Stromal cell of bone marrow (primary cell): ENCODE results near the gene STX1A.

Experiments
- DNase-seq: peaks from one replicate; pipeline ENCODE4 v3.0.0-alpha.2; 2012; ENCODE audit warnings: low read depth

The STX1A gene

DNA sequence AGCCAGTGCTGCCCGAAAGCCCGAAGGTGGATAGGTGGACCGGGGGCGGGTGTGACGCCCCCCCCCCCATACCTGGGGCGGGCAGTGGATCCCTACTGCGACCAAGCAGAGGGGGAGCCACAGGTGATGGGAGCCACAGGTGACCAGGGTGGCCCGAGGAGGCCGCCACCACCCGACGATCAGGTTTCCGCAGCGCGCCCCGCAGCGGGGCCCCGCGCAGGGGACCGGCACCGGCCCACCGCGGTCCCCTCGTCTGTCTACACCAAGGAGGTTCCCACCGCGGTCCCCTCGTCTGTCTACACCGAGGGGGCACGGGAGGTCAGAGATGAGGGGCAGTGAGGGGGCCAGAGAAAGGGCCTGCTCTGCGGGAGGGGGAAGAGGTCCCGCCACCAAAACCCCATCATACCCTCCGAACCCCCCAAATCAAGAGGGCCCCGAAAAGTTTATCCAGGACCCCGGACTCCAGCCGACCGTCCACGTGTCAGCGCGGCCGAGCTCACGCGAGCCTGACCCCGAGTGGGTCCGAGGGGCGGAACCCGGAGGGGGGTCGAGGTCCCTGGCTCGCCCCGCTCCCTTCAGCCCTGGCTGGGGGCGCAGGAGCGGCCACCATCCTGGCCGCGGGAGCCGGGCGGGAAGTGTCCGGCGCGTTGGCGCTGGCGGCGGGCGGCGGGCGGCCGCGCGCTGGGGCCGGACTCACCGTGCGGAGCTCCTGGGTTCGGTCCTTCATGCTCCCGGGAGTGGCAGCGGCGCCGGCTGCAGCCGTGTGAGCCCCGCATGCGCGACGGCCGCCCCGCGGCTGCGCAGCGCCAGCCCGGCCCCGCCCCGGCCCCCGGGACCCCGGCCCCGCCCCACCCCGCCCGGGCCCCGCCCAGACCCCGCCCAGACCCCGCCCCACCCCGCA, at the start of gene STX1A:
STX1A (minus strand) TSS at position 765 of the 901 bp plus-strand sequence; CDS start at position 727, 38 bp downstream.
- DNase-seq = peak; percentile 46

DNA sequence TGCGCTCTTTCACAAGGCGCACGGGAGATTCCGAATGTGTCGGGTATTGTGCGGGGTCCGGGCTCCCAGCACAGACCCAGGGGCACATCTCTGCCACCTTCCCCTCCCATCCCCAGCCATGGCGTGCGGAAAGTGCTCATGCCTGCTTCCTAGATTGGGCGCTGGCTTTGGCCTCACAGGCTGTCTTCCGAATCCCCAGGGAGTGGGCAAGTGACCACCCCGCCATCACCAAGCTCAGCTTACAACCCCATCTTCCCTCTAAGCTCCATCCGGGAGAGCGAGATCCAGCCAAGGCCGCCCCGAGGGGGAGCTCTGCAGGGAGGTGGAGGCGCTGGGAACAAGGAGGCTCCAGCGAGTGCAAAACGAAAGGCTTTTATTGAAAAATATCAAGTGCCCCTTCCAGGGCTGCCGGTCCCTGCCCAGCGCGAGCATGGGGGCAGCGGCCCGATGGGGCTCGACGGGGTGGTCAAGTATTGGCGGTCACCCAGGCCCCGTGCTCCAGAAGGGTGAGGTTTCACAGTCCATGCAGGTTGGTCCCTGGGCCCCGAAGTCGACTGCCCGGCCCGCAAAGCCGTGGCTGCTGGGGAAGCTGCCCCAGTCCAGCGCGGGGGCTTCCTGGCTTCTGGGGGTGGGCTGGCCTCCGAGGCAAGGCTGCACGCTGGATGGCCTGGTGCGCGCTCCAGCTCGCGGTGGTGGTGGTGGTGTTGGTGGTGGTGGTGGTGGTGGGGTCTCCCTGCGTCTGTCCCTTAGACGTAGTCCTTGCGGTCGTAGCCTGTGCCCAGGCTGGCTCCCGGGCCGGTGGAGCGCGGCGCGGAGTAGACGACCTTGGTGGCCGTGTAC, 49.4 kb upstream of the STX1A start:
- DNase-seq = no peak

DNA sequence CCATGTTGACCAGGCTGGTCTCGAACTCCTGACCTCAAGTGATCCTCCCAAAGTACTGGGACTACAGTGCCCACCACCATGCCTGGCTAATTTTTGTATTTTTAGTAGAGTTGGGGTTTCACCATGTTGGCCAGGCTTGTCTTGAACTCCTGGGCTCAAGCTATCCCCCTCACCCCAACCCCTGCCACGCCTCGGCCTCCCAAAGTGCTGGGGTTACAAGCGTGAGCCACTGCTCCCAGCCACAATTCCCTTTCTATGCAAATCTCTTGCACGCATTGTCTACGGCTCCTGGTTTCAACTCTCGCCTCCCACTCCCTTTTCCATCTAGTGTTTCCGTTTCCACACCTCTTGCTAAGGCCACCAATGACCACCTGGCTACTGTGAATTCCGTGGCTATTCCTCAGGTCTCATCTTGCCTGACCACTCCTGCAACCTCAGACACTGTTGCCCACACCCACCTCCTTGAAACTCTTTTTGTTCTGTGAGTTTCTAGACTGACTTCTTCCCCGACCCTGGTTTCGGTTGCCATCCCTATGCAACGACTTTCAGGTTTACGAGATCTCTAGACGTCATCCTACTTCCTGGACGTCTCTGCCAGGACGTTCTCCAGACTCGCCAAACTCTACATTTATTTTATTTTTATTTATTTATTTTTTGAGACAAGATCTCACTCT, 47.2 kb upstream of the STX1A start:
- DNase-seq = no peak

DNA sequence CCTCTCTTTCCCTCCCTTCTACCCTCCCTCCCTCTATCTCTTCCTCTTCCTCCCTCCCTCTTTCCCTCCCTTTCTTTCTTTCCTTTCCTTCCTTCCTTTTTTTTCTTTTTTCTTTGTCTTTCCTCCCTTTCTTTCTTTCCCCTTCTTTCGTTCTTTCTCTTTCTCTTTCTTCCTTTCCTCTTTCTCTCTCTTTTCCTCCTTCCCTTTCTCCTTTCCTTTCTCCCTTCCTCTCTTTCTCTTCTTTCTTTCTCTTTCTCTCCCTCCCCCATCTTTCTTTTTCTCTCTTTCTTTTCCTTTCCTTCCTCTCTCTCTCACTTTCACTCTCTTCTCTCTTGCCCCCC, 43.2 kb upstream of the STX1A start:
- DNase-seq = no peak

DNA sequence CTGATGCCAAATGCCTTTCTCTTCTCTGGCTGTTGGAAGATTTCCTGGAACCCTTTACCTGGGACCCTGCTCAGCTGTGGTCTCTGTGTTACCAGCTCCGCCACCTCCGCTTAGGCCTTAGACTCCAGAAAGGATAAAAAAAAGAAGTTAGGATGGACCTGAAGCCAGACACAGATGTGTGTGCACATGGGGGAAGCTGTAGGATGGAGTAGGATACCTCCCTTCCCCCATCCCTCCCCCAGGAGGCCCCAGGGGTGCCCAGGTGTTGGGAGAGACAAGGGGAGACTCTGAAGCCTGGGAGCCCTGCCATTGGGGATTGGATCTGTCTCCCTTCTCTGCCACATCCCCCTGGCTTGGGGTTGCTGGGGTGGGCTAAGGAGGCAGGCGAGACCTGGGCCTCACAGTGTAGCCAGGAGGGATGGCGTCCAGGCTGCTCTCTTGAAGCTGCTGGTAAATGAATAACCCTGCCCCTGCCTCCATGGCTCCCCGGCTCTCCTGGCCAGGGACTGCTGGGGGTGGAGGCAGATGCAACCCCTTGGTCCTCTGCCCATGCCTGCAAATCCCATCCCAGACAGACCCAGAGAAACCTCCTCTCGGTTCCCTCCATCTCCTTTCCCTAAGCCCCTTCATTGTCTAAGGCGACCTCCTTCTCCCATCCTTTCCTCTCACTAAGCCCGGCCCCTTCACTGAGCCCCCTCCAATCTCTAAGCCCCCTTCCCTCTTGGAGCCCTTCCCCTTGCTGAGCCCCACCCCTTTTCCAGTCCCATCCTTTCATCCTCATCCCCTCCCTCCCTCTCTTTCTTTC, 42.6 kb upstream of the STX1A start:
- DNase-seq = no peak

DNA sequence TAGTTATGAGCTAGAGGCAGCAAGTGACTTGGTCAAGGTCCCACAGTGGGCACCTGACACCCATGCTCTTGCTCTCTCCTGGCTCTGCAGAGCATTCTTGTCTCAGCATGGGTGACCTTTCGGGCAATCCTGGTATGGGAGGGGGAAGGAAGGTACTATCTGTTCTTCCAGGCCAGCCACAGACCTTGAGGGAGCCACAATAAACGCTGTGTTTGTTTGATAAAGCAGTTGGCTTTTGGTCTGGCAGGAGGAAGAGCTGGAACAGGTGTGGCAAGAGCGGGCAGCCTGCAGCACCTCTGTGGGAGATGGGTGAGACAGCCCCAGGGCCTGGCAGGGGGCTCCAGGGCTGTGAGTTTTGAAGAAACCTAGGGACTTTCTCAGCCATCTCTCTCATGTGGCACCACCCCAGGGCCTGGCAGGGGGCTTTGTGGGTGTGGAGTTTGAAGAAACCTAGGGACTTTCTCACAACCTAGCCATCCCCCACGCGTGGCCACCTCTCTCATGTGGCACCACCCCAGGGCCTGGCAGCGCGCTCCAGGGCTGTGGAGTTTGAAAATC, 39.2 kb upstream of the STX1A start:
- no peak for DNase-seq

DNA sequence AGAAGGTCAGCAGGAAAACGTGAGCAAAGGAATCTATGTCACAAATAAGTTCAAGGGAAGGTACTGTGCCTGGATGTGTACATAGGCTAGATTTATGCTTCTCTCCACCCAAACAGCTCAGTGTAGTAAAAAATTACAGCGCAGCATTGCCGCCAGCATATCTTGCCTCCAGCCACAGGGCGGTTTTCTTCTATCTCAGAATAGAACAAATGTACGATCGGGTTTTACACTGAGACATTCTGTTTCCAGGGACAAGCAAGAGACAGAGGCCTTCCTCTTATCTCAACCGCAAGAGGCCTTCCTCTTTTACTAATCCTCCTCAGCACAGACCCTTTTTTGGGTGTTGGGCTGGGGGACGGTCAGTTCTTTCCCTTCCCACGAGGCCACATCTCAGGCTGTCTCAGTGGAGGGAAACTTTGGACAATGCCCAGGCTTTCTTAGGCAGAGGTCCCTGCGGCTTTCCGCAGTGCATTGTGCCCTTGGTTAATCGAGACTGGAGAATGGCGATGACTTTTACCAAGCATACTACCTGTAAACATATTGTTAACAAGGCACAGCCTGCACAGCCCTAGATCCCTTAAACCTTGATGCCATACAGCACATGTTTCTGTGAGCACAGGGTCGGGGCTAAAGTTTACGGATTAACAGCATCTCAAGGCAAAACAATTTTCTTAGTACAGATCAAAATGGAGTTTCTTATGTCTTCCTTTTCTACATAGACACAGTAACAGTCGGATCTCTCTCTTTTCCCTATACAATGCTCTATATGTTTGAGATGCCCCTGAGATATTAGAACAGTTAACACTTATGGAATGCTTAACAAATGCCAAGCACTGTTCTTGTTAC, 30.7 kb upstream of the STX1A start:
- DNase-seq = no peak

DNA sequence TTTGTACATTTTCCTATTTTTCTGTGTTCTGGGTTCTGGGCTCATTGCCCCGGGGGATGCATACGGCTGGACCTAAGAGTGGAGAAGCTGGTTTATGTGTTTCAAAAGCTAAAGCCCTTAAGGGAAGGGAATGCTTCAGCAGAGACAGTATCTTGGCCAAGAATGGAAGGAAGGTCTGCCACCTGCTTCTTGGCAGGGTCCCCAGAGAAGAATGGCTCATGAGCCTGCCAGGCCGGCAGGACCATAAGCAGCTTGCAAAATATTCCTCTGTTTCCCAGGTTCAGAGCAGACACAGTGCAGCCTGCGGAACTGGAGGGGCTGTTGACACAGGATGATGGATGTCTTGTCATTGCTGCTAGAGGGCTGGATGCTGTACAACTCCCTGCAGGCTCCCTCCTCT, 26.9 kb upstream of the STX1A start:
- no peak for DNase-seq

DNA sequence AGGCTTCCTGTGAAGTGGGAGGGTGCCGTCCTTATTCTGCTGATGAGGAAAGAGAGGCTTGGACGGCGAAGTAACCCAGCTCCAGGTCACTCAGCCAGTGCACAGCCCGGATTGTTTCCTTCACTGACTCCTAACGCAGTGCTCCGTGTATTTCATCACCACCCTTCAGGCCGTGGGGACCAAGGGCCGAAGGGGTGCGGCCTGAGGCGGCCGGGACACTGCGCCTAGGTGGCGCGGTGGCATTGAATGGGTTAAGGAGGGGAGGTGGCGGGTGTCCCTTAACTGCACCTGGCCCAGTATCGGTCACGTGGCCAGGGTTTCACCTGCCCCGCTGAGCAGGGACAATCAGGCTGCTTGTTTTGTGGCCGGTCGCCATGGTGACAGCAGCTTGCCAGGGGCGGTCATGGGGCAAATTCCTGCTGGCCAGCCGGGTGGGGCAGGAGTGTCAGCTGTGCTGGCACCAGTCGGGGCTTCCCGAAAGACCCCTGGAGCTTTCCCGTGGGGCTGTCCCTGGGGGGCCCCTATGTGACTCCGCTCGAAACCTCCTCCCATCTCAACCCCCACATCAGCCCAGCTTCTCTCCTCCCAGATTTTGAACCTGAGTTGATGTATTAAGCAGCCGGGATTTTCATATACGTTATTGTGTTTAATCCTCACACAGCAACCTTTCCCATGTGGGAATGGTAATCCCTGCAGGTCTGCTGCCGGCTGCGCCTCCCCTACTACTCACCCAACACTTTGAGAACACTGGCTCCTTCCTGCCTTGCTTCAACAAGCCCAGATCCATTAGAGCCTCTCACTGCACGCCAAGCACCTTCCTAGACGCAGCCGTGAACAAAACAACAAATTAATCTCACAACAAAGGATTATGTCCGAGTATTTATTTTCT, 23.5 kb upstream of the STX1A start:
- DNase-seq = no peak

DNA sequence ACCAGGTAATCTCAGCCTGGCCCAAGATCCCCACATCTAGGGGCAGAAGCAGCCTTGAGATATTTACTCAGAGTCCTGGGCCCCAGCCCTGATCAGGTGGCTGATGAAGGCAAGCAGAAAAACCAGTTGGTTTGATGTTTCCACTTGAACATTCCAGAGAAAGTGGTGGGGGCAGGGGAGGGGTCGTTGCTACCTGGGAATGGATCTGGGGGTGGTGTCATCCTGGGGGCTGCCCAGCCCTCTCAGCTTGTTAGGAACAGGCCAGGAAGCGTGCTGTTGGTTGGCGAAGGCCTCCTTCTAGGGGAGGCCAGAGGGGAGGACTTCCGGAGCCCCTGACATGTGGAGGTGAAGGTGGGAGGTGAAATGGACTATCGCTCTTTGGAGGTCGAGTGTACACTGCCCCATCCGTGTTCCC, 22.9 kb upstream of the STX1A start:
- no peak for DNase-seq

DNA sequence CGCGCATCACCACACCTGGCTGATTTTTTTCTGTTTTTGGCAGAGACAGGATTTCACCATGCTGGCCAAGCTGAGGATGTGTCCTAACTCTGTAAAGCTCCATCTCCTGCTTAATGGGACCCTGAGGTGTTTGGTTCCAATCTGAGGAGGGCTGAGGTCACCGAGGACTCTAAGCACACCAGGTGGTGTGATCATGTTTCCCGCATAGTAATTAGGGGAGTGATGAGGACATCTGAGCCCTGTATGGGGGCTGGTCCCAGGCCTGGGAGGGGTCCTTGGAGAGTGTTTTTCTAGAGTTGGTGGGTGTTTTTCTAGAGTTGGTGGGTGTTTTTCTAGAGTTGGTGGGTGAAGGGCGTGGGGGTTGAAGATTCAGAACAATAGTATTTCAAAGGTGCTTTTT, 22.1 kb upstream of the STX1A start:
- no peak for DNase-seq

DNA sequence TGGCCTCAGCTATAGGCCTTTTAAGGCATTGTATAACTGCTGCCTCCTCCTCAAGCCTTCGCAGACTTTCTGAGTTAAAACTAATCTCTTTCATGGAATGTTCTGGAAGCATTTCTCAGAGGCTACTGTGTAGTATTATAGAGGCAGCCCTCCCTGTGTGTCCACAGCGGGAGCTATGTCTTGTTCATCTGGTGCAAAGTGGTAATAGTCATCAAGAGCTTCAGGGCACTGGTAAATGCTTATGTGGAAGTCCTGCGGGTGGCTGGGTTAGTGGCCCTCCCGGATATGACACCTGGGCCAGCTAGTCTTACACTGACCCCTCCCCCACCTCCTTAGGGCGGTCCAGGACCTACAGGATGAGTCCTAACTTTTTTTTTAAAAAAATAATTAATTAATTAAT, 21.3 kb upstream of the STX1A start:
- DNase-seq = no peak

DNA sequence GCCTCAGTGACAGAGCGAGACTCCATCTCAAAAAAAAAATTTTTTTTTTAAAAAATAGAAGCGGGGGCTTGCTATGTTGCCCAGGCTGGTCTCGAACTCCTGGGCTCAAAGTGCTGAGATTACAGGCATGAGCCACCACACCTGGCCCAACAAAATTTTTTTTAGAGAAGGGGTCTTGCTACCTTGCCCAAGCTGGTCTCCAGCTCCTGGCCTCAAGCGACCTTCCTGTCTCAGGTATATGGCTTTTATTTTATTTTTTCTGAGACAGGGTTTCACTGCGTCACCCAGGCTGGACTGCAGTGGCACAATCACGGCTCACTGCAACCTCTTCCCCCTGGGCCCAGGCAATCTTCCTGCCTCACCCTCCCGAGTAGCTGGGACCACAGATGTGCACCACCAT, 20.7 kb upstream of the STX1A start:
- no peak for DNase-seq

DNA sequence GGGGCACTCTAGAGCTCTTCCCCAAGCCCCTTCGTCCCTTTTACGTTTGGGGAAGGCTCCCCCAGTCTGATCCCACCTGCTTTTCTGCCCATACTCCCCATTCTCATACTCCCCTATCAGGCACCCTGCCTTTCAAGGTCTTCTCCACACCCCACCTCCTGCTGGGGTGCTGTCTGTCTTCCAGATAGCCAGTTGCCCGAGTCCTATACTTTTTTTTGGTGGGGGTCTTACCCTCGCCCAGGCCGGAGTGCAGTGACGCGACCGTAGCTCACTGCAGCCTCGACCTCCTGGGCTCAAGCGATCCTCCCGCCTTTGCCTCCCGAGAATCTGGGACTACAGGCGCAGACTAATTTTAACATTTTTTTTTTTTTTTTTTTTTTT, 19.9 kb upstream of the STX1A start:
- DNase-seq = no peak

DNA sequence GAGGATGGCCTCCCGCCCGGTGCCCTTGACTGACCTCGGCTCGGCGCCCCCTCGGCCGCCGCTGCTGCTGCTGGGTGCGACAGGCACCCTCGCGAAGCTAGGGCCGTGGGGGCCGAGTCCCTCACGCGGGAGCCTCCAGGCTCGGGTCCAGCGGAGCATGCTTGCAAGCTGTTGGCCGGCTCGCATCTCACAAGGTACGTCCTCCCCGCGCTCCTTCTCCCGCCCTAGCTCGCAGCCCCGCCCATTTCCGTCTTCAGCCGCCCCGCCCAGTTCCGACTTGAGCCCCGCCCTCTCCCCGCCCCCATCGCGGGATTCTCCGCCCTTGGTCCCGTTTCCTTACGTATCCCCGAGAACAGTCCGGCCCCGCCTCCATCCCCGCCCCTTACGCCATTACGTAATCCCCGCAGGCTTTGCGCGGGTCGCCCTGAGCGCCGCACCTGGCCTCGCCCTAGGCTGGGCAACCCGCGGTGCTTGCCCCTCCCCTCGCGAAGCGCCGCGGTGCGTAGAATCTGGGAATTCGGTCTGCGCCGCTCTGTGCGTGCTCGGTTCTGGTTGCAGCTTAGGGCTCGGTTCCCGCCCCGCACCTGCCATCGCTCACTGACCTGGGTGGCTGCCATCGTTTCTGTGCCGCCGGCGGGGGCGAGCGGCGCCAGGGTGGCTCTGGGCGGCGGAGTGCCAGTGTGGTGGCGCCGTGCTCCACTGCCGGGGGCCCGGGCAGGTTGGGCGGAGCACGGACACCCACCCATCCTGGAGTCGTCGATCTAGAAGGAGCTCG, 19.3 kb upstream of the STX1A start, which contains the start of gene ABHD11:
ABHD11 (minus strand) TSS at position 191 of the 775 bp plus-strand sequence; CDS start at position 159, 32 bp downstream.
- DNase-seq = peak; percentile 84

DNA sequence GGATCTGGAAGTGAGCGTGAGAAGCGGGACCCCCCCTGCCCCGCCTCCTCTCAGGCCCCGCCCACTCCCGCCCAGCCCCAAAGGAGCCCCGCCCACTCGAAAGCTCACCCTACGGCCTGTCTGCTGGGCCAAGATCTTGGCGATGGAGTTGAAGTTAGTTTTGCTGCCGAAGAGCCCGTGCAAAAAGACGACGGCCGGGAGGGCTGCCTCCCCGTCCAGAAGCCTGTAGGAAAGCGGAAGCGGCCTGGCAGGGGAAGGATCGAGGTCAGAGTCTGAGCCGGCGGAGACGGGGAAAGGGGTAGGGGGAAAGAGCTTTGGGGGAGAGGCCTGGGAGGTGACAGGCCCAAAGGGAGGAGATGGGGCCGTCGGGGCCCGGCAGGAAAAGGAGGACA, 18.7 kb upstream of the STX1A start:
- DNase-seq = no peak

DNA sequence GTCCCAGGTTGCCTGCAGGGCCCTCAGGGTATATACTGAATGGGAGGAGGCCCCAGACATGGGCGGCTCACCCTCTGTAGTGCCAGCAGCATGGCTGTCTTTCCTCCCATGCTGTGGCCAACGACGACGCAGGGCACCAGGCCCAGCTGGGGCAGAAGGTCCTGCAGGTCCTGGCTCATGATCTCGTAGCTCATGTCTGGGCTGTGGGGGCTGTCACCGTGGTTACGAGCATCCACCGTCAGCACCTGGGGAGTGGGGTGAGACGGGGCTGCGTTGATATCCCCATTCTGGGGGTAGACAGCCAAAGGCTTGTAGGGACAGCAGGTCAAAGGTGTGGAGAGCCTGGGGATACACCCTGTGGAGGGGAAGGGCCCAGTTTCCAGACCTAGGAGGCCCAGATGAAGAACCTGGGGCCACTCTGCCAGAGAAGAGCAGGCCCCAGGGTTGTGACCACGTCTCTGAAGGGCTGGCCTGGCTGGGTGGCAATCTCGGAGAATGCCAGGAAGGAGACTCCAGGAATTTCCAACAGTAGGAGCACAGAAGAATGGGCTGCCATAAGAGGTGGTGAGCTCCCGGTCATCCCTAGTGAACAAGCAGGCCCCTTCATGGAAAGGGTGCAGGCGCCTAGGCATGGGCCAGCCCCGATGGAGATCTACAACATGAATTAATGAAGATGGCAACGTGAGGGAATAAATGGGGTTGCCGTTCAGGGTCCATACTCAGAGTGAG, 18.2 kb upstream of the STX1A start:
- no peak for DNase-seq

DNA sequence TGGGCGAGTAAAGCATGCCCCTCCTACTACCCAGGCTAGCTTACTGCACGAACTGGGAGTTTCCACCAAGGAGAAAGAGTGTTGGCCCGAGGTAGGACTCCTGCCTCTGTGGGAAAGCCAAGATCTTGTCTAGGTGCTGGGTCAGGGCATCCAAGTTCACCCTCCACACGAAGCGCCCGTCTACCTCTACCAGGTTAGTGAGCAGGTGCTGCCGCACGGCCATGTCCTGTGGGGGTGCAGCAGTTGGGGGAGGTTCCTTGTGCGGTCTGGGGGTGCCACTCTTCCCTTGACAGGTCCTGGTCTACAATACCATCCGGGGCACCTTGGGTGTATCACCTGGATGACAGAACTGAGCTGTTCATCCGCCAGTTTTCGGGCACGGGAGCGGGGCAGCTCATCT, 17.4 kb upstream of the STX1A start:
- DNase-seq = no peak
